GM19328 (cell line): ENCODE measurements around the gene TAT.
"Not testable (repeated sequence)": the region's sequence is repeated elsewhere in the genome, so short reads cannot be mapped to it uniquely, and the experiment has no call there.

Source experiments
- ATAC-seq: cut with Tn5 transposase; IDR thresholded peaks from one replicate; pipeline ENCODE4 v1.9.1; 2021; ENCODE audit warnings: mild to moderate bottlenecking, moderate library complexity; ENCODE audit not compliant: unreplicated experiment

TAT gene

DNA sequence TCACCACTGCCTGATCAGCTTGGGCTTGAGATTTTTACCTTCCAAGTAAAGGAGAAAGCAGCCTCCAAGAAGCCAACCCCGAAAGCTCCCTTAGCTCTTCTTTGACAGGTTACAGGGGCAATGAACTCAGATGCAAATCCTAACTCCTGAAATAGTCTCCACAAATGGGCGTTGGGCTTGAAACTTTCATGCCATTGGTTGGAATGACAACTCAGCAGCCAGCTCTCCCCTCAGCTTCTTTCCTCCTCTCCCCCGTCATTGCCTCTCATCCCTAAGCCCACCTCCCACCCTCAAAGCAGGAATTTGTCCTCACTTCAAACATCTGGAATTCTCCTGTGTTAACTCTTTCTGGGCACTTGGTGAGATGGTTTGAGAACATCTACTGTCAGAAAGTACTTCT lies at the start of gene TAT:
TAT (minus strand) TSS at position 122 of the 400 bp plus-strand sequence. CDS start 677 bp downstream, outside the sequence.
- ATAC-seq: no peak

- no peak for ATAC-seq
Measured at GRCh38 chr16:71626018-71626857, 49.3 kb upstream of the TAT start, which contains the start of gene MARVELD3. MARVELD3 (plus strand) TSS chr16:71626184; CDS start chr16:71626230, 46 bp downstream.

- no peak for ATAC-seq
Measured at GRCh38 chr16:71625113-71625850, 48.4 kb upstream of the TAT start.

DNA sequence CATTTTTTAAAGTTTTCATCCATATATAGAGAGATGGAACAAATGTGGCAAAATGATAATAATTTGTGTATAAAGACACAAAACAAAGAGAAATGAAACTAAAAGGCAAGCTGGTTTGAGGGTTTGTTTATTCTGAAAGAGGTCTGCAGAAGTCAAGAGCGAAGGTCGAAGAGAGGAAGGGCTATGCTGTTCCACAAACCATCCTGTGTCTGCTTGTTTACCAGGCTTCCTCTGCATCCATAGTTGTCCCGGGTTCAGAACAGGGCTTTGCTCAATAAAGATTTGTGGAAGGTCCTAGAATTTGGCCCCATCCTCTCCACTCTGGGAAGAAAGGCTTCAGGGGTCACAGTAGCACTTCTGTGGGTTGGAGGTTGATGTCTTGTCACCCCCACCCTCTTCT lies 46.7 kb upstream of the TAT start:
- ATAC-seq: no peak

DNA sequence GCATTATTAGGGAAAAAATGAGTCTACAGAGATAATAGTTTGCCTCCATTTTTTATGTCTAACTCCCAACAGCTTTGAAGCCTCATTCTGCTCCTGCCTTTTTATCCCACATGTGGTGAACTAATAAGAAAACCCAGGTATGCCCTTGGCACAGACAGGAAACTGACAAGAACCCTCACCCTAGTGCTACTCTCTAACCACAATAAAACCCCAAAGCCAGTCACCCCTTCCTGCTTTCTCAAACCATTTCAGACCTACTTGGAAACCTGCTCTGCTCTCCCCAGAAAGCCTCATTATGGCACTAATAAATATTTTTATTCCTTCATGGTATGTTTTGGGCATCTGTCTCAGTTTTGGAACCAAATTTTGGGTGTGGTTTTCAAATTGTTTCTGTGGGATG lies 45.2 kb upstream of the TAT start:
- no peak for ATAC-seq

GRCh38 chr16:71618429-71618828 lies 41.5 kb upstream of the TAT start:
- ATAC-seq: no peak

DNA sequence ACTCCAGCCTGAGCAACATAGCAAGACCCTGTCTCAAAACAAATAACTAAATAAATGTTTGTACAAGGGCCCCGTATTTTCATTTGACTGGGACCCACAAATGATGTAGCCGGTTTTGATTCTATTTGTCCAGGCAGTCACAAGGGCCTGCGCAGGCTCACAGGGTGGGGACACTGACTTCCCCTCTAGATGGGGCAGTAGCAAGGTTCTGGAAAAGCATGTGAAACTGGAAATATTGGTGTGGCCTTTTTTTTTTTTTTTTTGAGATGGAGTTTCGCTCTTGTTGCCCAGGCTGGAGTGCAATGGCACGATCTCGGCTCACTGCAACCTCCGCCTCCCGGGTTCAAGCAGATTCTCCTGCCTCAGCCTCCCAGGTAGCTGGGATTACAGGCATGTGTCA lies 38.1 kb upstream of the TAT start:
- ATAC-seq: not testable (repeated sequence)

- peak; percentile 48 for ATAC-seq
Measured at GRCh38 chr16:71610936-71611871, 34.3 kb upstream of the TAT start.

DNA sequence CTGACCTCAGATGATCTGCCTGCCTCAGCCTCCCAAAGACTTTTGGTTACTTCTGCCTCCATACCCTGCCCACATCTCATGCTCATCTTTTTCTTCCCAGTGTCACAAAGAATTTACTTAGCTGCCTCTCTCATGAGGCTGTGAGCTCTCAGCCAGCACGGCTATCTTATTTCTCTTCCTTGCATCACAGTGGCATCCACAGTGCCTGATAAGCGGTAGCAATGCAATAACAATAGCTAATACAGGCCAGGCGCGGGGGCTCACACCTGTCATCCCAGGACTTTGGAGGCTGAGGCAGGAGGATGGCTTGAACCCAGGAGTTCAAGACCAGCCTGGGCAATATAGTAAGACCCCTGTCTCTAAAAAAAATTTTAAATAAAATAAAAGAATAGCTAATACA lies 33.6 kb upstream of the TAT start:
- ATAC-seq: no peak

DNA sequence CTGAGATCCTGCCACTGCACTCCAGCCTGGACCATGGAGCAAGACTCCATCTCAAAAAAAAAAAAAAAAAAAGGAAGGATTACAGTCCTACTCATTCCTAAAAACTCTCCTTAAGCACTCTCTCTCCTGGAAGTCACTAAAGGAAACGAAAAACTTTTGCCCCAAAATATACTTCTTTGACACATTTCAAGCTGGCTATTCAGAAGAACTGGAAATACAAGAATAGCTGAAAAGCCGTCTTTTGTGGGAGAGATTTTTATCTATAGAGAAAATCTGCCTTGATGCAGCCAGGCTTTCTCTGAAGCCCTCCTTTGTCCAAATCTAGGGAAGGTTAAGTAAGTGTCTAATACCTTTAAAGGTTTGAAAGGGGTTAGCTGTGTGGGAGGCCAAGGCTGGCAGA lies 32.2 kb upstream of the TAT start:
- no peak for ATAC-seq

GRCh38 chr16:71600822-71601221 lies 23.9 kb upstream of the TAT start:
- no peak for ATAC-seq

- ATAC-seq: not testable (repeated sequence)
Measured at GRCh38 chr16:71598426-71598825, 21.5 kb upstream of the TAT start.

DNA sequence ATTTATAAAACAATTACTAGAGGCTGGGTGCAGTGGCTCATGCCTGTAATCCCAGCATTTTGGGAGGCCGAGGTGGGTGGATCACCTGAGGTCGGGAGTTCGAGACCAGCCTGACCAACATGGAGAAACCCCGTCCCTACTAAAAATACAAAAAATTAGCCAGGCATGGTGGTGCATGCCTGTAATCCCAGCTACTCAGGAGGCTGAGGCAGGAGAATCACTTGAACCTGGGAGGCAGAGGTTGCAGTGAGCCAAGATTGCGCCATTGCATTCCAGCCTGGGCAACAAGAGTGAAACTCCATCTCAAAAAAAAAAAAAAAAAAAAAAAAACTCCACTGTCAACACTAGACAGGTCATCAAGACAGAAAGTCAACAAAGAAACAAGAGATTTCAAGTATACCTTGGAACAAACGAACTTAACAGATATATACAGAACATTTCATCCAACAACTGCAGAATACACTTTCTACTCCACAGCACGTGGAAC lies 18.5 kb upstream of the TAT start:
- ATAC-seq: not testable (repeated sequence)

GRCh38 chr16:71594000-71594646 lies 17.2 kb upstream of the TAT start:
- ATAC-seq: no peak

DNA sequence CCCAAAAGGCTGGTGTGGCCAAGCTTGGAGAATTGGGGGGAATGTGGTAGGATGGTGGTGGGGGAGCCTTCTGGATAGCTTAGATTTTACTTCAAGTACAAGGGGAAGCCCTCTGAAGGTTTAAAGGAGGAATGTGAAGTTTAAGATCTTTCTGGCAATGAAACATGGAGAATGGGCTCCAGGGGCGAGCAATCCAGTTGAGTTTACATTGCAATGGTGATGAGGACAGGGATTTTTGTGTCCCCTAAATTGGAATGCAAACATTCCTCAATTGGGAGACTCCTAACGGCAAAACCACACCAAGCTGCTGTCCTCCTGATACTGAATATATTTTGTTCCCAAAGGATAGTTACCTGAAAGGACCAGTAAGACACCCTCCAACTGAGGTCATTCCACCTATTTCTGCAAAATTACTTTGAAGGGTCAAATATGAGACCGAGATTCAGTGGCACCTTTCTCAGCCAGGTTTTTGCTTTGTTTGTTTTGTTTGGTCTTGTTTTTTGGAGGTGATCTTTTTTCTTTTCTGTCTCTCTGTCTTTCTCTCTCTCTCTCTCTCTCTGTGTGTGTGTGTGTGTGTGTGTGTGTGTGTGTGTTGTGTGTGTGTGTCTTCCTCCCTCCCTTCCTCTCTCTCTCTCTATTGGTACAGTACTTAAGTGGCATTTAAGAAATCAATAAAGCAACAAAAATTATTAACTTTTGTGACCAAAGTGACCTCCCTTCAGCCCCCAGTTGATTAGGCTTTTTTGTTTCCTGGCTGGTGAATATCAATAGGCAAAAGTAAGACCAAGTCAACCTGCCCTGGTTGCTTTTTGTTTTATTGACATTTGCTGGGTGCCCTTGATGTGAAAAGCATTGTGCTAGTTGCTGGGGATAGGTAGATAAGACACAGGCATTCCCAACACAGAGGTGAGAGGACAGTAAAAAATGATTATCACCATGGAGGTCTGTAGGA lies 16.4 kb upstream of the TAT start:
- ATAC-seq: no peak

DNA sequence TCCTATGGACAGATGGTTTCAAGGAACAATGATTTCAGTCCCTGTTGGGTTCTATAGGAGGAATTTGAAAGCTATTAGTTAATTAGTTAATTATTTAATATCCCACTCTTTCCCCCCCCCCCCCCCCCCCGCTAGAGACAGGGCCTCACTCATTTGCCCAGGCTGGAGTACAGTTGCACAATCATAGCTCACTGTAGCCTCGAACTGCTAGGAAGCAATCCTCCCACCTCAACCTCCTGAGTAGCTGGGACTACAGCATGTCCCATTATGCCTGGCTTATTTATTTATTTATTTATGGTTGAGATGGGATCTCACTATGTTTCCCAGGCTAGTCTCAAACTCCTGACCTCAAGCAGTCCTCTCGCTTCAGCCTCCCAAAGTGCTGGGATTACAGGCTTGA lies 15.0 kb upstream of the TAT start:
- no peak for ATAC-seq

DNA sequence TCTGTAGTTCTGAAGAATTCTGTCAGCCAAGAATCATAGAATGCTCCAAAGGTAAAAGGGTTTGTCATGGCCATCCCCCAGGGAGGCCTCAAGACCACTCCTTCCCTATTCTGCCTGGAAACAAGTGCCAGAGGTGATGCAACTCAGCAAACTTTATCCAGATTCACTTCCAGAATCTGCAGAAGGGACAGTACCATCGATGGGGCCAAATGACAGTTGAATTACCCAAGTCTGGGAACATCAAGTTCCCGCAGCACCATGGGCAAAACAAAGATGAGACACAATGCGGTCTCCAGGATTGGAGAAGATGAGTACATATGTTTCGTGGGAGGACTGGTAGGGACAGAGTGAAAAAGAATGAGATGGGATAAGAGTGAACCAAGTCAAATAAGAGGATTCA lies 13.7 kb upstream of the TAT start:
- ATAC-seq: no peak

DNA sequence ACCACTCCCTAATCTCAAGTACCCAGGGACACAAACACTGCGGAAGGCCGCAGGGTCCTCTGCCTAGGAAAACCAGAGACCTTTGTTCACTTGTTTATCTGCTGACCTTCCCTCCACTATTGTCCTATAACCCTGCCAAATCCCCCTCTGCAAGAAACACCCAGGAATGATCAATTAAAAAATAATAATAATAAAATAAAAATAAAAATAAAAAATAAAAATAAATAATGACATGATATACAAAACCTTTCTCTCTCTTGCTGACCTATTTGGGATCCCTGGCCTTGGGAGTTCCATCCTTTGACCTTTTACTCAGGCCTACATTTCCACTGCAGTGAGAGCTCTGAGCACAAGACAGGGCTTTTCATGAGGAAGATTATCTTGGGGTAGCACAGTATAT lies 13.2 kb upstream of the TAT start:
- ATAC-seq: not testable (repeated sequence)

DNA sequence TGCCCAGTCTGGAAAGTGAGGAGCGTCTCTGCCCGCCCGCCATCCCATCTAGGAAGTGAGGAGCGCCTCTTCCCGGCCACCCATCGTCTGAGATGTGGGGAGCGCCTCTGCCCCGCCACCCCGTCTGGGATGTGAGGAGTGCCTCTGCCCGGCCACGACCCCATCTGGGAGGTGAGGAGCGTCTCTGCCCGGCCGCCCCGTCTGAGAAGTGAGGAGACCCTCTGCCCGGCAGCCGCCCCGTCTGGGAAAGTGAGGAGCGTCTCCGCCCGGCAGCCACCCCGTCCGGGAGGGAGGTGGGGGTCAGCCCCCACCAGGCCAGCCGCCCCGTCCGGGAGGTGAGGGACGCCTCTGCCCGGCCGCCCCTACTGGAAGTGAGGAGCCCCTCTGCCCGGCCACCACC lies 12.4 kb upstream of the TAT start:
- ATAC-seq: not testable (repeated sequence)
